ENCODE results near the gene RAPGEF1.

Gene RAPGEF1

DNA sequence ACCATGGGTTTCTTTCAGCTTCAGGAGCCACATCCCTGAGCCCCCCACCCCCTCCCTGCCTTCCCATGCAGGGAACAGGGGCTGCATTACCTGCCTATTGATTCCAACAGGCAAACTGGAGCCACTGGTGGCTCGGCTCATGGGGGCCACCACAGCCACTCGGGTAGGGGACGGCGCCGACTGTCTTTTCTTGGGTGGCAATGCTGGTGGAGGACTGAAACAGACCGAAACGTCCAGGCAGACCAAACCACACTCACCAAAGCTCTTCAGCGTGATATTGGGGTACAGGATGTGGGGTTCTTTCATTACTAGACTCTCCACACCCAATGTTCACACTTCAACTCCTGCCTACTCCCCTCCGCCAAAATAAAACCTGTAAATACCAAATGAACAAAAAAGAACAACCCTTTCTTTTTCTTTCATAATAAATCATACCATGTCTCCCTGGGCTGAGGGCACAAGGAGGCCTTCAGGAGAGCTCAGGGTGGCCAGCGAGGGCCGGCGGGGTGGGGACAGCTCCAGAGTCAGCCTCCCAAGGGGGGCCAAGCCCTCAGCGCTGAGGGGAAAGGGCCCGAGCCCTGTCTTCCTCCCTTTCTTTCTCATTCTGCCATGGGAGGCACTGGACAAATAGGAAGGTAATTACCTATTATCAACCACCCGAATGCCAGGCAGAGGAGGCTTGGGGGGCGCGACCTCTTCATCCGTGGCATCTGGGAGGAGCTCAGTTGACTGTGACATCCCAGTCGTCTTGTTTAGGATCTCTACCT lies 111.2 kb downstream of the RAPGEF1 start:
- no peak overlapping the region for H3K4me3 ChIP-seq (ENCODE audit: low read depth, low read length)
- TF ChIP-seq, protein P1, sequence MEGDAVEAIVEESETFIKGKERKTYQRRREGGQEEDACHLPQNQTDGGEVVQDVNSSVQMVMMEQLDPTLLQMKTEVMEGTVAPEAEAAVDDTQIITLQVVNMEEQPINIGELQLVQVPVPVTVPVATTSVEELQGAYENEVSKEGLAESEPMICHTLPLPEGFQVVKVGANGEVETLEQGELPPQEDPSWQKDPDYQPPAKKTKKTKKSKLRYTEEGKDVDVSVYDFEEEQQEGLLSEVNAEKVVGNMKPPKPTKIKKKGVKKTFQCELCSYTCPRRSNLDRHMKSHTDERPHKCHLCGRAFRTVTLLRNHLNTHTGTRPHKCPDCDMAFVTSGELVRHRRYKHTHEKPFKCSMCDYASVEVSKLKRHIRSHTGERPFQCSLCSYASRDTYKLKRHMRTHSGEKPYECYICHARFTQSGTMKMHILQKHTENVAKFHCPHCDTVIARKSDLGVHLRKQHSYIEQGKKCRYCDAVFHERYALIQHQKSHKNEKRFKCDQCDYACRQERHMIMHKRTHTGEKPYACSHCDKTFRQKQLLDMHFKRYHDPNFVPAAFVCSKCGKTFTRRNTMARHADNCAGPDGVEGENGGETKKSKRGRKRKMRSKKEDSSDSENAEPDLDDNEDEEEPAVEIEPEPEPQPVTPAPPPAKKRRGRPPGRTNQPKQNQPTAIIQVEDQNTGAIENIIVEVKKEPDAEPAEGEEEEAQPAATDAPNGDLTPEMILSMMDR (IDR thresholded peaks at IDR 0.05; ENCODE audit: control insufficient read depth, extremely low read depth, insufficient read depth) = no peak
- no peak for DNase-seq (ENCODE audit: low read depth)

- H3K4me3 ChIP-seq (ENCODE audit: low read depth, low read length) = no peak overlapping the region
- TF ChIP-seq, protein P1 (IDR thresholded peaks at IDR 0.05; ENCODE audit: control insufficient read depth, extremely low read depth, insufficient read depth) = no peak
- no peak for DNase-seq (ENCODE audit: low read depth)
Observed at GRCh38 chr9:131627648-131628458, 112.0 kb downstream of the RAPGEF1 start.

- TF ChIP-seq, protein P1 (IDR thresholded peaks at IDR 0.05; ENCODE audit: control insufficient read depth, extremely low read depth, insufficient read depth) = no peak
- no peak for DNase-seq (ENCODE audit: low read depth)
- no peak overlapping the region for H3K4me3 ChIP-seq (ENCODE audit: low read depth, low read length)
Observed at GRCh38 chr9:131627326-131627647, 112.6 kb downstream of the RAPGEF1 start.

DNA sequence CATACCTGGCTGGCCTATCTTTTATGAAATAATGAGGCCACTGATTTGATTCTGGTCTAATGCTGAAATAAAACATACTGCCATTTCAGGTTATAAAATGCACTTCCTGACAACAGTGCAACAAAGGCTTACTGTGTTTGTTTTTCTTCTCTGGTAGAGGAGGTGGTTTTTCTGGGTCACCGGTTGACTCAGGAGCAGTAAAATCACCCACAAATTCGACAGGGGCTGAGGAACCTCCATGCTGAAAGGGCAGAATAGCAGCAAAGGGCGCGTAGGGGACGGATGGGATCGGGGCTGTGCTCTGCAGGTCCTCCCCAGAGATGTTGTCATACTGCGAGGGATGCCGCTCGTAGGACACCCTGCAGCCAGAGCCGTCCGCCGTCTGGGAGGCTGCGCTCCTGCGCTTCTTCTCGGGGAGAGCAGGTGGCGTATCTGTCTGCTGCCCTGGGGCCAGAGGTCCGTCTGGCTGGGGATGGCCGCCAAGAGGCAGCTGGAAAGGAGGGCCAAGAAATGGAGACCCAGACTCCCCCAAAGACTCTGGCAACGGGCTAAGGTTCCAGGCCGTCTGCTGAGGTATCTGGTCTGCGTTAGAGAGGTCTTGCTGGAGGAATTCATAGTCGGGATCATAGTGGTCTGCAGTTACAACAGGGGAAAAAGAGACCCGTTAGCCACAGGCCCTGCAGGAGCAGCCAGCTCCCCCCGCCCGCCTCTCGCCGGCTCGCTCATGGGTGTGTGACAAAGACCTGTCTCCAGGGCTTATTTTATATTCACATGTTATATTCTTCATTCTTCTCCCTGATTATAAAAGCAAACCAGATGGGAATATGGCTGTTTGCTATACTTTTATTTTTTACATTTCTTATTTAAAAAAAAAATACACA lies 113.8 kb downstream of the RAPGEF1 start:
- no peak overlapping the region for H3K4me3 ChIP-seq (ENCODE audit: low read depth, low read length)
- TF ChIP-seq, protein P1 (IDR thresholded peaks at IDR 0.05; ENCODE audit: control insufficient read depth, extremely low read depth, insufficient read depth) = no peak
- no peak for DNase-seq (ENCODE audit: low read depth)

DNA sequence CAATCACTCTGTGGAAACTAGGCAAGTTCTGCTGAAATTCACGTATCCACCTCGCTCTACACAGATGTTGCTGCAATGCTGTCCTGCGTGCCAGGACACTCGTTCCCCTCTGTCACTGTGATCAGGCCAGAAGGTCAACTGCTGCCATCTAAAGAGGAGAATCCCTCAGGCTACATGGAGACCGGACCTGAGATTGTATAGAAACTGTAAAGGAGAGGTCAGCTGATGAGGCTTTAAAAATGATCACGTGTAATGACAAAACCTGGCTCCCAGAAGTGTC lies 114.4 kb downstream of the RAPGEF1 start:
- TF ChIP-seq, protein P1 (IDR thresholded peaks at IDR 0.05; ENCODE audit: control insufficient read depth, extremely low read depth, insufficient read depth) = no peak
- no peak overlapping the region for H3K4me3 ChIP-seq (ENCODE audit: low read depth, low read length)
- no peak for DNase-seq (ENCODE audit: low read depth)

- no peak overlapping the region for H3K4me3 ChIP-seq (ENCODE audit: low read depth, low read length)
- TF ChIP-seq, protein P1 (IDR thresholded peaks at IDR 0.05; ENCODE audit: control insufficient read depth, extremely low read depth, insufficient read depth) = no peak
- DNase-seq (ENCODE audit: low read depth) = no peak
Observed at GRCh38 chr9:131624636-131625507, 115.0 kb downstream of the RAPGEF1 start.
